ENCODE results near the gene LRRC7. TPM values are rescaled to one million over a fixed set of nuclear protein-coding genes. Genes with fewer than 3 reads are reported as not detected.

LRRC7 gene
- total RNA-seq (ENCODE audit: unreplicated experiment), result not detected
- long read RNA-seq, result 0 reads

- peaks cover 13% of the 10 kb centered on the region for H3K27me3 Mint-ChIP-seq (ENCODE audit: unreplicated experiment)
- H3K9me3 Mint-ChIP-seq (ENCODE audit: unreplicated experiment), result no peaks in the 10 kb centered on the region
- peaks cover 5% of the 10 kb centered on the region for H3K36me3 Mint-ChIP-seq (ENCODE audit: low read depth, unreplicated experiment)
- peaks cover 18% of the 10 kb centered on the region for H3K4me1 Mint-ChIP-seq (ENCODE audit: unreplicated experiment)
- peak within 1 kb of the TSS; percentile 72 for H3K27ac Mint-ChIP-seq (ENCODE audit: unreplicated experiment)
- TF ChIP-seq CTCF (IDR thresholded peaks at IDR 0.05; ENCODE audit: unreplicated experiment), result no peak
- DNase-seq (ENCODE audit: low spot score), result peak; percentile 43
- peak within 1 kb of the TSS; percentile 95 for H3K4me3 Mint-ChIP-seq (ENCODE audit: unreplicated experiment)
These were observed at the start of gene LRRC7 for GRCh38 chr1:69567652-69568420. Gene LRRC7, plus strand, starts transcription at chr1:69567922. Its CDS starts 718 bp downstream, at chr1:69568640.

GRCh38 chr1:69519006-69519405 lies 48.7 kb upstream of the LRRC7 start:
- no peak for TF ChIP-seq CTCF (IDR thresholded peaks at IDR 0.05; ENCODE audit: unreplicated experiment)
- no peaks in the 10 kb centered on the region for H3K9me3 Mint-ChIP-seq (ENCODE audit: unreplicated experiment)
- H3K4me1 Mint-ChIP-seq (ENCODE audit: unreplicated experiment), result no peaks in the 10 kb centered on the region
- H3K27me3 Mint-ChIP-seq (ENCODE audit: unreplicated experiment), result no peaks in the 10 kb centered on the region
- no peak for DNase-seq (ENCODE audit: low spot score)
- H3K27ac Mint-ChIP-seq (ENCODE audit: unreplicated experiment), result no peak overlapping the region
- no peak overlapping the region for H3K4me3 Mint-ChIP-seq (ENCODE audit: unreplicated experiment)
- H3K36me3 Mint-ChIP-seq (ENCODE audit: low read depth, unreplicated experiment), result no peaks in the 10 kb centered on the region

GRCh38 chr1:69520326-69520725 lies 47.4 kb upstream of the LRRC7 start:
- no peaks in the 10 kb centered on the region for H3K9me3 Mint-ChIP-seq (ENCODE audit: unreplicated experiment)

GRCh38 chr1:69523032-69523431 lies 44.7 kb upstream of the LRRC7 start:
- Mint-ChIP-seq H3K4me3 (ENCODE audit: unreplicated experiment) (no peak overlapping the region), H3K9me3 (ENCODE audit: unreplicated experiment) (no peaks in the 10 kb centered on the region), H3K4me1 (ENCODE audit: unreplicated experiment) (no peaks in the 10 kb centered on the region), H3K36me3 (ENCODE audit: low read depth, unreplicated experiment) (no peaks in the 10 kb centered on the region), H3K27me3 (ENCODE audit: unreplicated experiment) (no peaks in the 10 kb centered on the region), H3K27ac (ENCODE audit: unreplicated experiment) (no peak overlapping the region)
- TF ChIP-seq CTCF (IDR thresholded peaks at IDR 0.05; ENCODE audit: unreplicated experiment), result no peak
- no peak for DNase-seq (ENCODE audit: low spot score)

More at GRCh38 chr1:69520326-69520725, 47.4 kb upstream of the LRRC7 start:
- Mint-ChIP-seq H3K27ac (ENCODE audit: unreplicated experiment) (no peak overlapping the region), H3K36me3 (ENCODE audit: low read depth, unreplicated experiment) (no peaks in the 10 kb centered on the region), H3K27me3 (ENCODE audit: unreplicated experiment) (no peaks in the 10 kb centered on the region), H3K4me1 (ENCODE audit: unreplicated experiment) (no peaks in the 10 kb centered on the region), H3K4me3 (ENCODE audit: unreplicated experiment) (no peak overlapping the region)
- TF ChIP-seq CTCF (IDR thresholded peaks at IDR 0.05; ENCODE audit: unreplicated experiment), result no peak
- no peak for DNase-seq (ENCODE audit: low spot score)

- H3K27me3 Mint-ChIP-seq (ENCODE audit: unreplicated experiment), result no peaks in the 10 kb centered on the region
- no peak overlapping the region for H3K27ac Mint-ChIP-seq (ENCODE audit: unreplicated experiment)
- H3K4me1 Mint-ChIP-seq (ENCODE audit: unreplicated experiment), result no peaks in the 10 kb centered on the region
- no peak overlapping the region for H3K4me3 Mint-ChIP-seq (ENCODE audit: unreplicated experiment)
- no peaks in the 10 kb centered on the region for H3K36me3 Mint-ChIP-seq (ENCODE audit: low read depth, unreplicated experiment)
- DNase-seq (ENCODE audit: low spot score), result no peak
- H3K9me3 Mint-ChIP-seq (ENCODE audit: unreplicated experiment), result no peaks in the 10 kb centered on the region
- TF ChIP-seq CTCF (IDR thresholded peaks at IDR 0.05; ENCODE audit: unreplicated experiment), result no peak
These were observed 44.3 kb upstream of the LRRC7 start for GRCh38 chr1:69523461-69523860.

Measured in endothelial cell (in vitro differentiated cells).